NCI-H2171 treated with DMSO at 0.1 percent for 48 hours (cell line): ENCODE measurements around the gene ACTN2.

ENCODE experiments used
- DNase-seq: peaks from one replicate; lab custom pipeline; 2025; lab: John Stamatoyannopoulos, UW

ACTN2 gene

DNA sequence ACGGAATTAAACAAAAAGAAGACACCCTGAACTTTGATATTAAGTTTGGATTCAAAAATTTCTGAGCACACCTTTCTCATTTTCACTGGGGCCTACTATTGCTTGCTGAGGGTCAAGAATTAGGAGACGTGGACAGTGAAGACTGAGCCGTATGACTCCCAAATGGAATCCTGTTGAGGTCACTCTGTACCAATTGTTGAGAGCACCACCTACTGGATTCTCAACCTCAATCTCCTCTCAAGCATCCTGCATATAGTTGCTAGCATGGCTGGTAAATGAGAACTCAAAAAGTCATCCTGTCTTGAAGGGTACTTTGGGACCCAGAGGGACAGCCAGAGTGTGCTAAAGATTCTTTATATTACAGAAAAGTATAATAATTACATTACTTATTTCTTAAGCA, 88.6 kb downstream of the ACTN2 start:
- DNase-seq, result no peak

DNA sequence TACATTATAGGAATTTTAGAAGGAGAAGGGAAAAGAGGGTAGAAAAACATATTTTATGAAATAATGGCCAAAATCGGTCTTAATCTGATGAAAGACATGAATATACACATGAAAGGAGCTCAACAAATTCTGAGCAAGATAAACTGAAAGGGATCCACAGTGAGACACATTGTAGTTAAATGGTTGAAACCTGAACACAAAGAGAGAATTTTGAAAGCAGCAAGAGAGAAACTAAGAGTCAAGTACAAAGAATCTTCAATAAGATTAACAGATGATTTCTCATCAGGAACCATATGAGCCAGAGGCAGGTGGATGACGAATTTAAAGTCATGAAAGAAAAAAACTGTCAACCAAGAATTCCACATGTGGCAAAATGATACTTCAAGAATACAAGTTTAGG, 93.0 kb downstream of the ACTN2 start:
- no peak for DNase-seq

DNA sequence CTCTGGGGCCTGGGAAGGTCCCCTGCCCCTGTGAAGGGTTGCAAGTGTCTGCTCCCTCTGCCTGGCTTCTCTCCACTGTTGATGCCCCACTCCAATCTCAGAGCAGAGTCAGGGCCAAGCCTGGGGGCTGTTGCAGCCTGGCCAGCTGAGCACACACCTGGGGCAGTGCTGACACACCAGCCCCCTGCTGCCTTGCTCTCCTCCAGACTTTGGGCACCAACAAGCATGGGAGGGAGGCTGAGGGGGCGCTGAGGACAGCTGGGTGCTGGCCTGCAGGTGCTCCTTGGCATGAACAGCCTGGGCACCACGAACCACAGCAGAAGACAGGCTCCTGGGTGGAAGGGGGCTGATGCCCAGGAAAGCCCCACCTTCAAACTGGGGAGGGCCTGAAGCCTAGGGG, 99.2 kb downstream of the ACTN2 start:
- no peak for DNase-seq

DNA sequence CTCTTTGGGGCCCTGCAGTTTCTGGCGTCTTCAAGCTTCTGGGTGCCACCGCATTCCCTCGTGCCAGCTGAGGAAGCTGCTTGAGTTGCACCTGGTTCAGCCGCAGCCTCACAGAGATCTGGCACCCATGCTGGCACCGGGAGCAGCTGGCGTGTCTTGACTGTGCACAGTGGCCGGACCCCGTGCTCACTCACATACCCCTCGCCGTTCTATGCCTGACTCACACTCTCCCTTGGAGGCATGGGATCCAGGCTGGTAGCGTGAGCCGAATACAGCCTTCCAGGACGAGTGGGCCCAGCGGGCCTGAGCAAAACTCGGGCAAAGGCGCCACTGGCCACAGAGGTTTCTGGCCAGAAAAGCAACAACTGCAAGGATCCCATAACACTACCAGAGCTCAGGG, 100.2 kb downstream of the ACTN2 start:
- no peak for DNase-seq

DNA sequence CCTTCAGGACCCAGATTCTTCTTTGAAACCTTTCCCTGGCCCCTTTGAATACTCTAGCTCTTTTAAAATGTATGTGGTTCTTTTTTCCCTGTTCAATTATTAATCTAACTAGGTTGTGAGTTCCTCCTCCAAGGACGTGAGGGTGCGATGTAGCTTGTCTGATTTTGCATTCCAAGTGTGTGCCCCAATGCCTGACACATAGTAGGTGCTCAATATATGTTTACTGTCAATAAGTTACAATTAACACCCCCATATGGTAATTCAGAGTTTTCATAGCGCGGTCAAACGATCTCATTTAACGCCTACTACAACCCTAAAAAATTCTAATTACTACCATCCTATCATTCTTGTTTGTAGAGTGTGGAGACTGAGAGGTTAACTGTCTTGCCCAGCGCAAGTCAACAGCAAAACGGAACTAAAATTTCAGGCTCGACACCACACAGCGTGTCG, 108.3 kb downstream of the ACTN2 start:
- no peak for DNase-seq

DNA sequence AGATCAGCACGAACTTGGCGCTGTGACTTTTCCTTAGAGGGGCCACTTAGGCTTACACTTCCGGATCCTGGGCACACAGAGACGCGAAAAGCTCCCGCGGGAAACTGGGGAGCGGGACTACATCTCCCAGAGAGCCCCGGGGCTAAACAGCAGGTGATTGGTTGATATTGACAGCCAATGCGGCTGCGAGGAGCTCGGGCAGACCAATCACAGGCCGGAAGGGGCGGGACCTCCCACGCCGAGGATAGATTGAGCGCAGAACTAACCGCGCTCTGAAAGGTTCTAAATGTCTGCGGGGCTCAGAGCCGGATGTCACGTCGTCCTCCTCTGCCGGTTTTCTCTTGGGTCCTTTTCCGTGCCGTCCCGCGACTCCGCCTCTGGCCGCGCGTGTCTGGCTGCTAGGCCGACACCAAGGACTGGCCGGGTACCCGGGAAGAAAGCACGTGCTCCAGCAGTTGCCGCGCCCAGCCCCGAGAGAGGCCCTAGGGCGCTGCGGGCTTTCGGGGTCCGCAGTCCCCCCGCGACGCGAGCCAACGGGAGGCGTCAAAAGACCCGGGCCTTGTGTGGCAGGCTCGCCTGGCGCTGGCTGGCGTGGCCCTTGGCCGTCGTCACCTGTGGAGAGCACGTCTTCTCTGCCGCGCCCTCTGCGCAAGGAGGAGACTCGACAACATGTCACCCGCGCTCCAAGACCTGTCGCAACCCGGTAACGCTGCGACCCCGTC, 108.9 kb downstream of the ACTN2 start, which contains the start of gene MTR:
Gene MTR (plus strand): TSS at position 258 of the 722 bp plus-strand sequence. CDS start 412 bp downstream, at position 670.
- DNase-seq, result peak; percentile 99

DNA sequence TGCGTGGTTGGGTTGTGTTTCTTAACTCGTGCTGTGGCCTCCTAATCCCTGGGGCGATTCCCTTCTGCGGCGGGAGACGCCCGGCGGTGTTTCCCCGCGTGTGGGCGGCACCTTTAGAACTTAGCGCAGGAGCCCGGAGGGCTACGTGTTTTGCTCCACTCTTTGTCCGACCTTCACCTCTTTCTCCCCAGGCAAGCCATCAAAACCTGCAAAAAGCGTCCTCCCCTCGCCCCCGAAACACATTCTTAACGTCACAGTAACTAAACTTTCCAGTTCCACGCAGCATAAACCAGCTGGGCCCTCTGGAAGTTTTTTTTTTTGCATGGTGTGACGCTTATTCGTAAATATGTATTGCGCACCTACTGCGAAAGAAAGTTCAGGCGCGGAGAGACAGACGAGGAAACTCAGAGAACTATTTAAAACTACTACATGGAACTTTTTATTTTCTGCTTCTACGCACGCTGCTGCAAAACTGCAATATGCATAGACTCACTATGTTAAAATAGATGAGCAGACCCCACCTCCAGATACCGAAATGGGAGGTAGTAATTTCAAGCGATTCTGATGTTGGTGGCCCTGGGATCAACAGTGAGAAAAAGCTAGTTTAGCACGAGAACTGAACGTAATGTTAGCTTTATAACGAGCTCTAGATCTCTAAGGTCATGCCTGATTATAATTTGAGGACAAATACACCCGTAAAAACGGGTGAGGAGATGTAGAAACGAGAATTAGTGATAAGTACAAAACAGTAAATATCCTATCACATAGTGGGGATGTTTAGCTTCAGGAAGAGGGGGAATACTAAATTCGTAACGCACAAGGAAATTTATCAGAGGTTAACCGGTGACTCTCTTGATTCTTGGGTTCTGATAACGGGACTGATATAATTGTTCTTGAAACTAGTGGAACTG, 109.7 kb downstream of the ACTN2 start:
- peak; percentile 58 for DNase-seq

DNA sequence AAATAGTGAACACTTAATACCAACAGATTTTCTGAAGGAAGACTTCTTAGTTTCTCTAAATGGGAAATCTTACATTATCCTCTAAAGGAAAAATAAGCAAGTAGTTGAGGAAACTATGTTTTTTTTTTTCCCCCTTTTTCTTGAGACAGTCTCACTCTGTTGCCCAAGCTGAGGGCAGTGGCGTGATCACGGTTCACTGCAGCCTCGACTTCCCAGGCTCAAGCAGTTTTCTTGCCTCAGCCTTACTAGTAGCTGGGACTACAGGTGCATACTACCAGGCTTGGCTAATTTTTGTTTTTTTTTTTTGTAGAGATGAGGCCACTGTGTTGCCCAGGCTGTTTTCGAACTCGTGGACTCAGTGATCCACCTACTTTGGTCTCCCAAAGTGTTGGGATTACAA, 112.7 kb downstream of the ACTN2 start:
- DNase-seq, result no peak

DNA sequence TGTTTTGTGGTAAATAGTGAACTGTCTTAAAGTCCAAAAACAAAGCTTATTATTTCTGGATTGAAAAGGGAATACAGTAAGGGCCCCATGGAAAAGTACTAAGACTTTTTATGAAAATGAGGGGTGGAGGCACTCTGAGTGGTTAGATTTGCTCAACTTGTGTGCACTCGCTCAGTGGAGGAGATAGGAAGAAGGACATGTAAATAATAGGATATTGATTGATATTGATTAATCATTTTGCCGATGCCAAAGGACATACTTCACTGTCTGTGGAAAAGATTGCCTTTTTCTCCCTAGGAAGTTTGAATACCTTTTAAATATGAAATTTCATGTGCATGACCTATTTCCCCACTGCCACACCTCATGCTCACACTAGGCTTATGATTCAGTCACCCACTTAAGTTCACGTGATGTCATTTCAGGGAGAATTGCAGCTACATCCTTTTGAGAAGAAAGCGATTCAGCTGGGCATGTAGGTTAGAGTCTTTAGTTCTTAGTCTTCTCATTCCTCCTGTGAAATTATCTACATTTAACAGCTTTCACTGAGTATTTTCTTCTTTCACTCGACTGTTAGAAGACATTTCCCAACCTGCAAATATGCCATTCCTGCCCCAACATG, 113.8 kb downstream of the ACTN2 start:
- no peak for DNase-seq

DNA sequence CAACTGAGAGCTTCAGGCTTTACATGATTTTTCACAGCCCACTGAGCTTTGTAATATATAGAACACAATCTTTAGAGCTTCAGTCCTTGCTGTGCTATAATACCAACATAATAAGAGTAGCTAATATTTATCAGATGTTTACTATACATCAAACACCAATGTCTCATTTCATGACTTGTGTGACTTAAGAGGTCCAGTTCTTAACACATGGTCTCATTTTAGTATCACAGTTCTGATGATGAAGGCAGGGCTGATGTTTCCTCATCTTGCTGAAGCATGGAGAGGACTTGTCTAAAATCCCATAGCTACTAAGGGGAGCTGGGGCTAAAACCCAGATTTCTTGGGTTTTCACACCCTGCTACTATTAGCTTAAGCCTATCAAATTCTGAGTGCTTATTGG, 114.3 kb downstream of the ACTN2 start:
- DNase-seq, result no peak

DNA sequence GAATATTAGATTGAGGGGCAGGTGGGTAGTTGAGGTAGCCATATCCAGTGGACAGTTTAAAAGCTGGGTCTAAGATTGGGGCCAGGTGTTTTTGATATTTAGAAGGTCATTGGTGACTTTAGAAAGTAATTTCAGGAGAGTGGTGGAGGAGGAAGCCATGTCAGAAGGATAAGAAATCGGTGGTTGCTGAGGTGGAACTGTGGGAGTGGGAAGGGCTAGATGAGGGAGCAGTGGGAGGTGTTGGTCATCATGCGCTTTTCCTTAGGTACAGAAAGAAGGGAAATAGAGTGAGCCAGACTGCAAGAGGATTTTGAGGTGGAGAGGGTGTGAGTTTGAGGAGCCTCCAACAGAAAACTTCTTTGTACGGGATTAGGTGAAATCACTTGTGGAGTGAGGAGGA, 116.0 kb downstream of the ACTN2 start:
- no peak for DNase-seq

DNA sequence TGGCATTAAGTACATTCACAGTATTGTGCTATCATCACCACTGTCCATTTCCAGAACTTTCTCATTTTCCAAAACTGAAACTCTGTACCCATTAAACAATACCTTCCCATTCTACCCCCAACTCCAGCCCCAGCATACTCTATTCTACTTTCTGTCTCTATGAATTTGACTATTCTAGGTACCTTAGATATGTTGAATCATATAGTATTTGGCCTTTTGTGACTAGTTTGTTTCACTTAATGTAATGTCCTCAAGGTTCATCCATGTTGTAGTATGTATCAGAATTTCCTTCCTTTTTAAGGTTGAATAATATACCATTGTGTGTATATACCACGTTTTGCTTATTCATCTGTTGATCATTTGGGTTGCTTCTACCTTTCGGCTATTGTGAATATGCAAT, 120.3 kb downstream of the ACTN2 start:
- no peak for DNase-seq

DNA sequence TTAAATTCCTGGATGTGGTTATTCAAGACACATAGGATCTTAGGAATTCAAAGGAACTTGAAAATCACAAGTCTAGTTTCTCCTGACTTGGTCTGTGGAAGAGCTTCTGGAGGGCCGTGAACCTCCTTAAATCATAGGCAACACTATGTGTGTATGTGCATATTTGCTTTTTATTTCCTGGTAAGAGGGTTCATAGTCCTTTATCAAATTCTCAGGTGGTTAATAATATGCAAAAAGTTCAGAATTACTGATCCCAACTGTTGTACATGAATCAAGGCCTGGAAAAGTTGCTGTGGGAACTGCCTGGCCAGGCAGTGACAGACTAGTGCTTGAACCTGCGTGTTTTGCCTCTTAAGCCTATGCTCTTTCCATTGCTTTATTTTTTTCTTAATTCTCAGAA, 121.7 kb downstream of the ACTN2 start:
- no peak for DNase-seq

DNA sequence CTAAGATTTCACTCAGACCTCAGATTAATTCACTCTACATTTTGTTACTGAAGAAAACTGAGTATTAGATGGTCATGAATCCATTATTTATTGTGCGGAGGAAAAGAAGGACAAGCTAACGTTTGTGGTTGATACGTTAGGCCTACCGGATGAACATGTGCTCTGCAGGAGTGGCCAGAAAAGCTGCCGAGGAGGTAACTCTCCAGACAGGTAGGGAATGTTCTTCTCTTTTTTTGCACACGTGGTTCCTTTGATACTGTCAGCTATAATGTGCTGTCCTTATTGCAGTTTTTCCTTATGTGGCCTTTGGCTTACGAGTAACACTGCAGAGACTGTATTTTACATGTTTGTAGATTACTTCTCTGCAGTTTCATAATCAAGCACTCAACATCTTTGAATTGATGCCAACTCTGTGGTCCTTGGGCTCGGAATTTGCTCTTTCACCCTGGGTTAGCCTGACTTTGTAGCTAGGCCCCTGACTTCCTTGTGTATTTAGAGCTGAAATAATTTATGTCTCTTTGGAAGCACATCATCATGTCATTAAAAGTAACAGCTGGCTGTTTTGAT, 122.3 kb downstream of the ACTN2 start:
- DNase-seq, result peak; percentile 57

DNA sequence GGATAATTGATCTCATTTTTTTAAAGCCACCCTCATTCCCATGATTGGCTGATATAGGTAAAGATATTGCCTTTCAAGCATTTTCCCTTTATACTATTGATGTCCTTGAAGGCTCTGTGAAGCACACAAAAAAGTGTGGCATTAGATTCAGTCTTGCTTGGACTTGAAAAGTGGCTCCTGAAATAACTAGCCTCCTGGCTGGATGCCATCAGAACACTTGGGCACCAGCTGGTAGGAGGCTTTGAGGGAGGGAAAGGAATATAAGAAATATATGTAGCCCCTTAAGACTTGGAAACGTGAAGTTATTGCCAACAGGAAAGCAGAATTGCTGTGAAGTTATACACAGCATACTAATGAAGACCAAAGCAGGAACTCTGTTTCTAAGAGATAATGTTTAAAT, 122.8 kb downstream of the ACTN2 start:
- DNase-seq, result peak; percentile 87

DNA sequence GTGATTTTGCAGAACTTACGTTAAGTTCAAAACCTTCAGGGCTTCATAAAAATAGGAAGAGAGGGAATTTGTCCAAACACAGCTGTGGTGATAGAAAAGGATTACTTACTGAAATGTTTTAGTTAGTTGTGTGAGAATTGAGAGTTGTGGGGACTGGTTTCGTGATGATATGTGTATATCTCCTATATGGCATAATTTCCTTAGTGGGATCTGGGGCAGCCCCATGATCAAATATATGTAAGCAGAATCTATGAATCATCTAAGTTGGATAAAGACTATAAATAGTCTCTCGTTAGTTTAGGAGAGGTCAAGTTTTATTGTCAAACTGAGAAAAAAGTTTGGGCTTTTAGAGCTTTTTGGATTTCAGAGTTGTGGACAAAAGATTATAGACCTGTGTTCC, 123.7 kb downstream of the ACTN2 start:
- no peak for DNase-seq

DNA sequence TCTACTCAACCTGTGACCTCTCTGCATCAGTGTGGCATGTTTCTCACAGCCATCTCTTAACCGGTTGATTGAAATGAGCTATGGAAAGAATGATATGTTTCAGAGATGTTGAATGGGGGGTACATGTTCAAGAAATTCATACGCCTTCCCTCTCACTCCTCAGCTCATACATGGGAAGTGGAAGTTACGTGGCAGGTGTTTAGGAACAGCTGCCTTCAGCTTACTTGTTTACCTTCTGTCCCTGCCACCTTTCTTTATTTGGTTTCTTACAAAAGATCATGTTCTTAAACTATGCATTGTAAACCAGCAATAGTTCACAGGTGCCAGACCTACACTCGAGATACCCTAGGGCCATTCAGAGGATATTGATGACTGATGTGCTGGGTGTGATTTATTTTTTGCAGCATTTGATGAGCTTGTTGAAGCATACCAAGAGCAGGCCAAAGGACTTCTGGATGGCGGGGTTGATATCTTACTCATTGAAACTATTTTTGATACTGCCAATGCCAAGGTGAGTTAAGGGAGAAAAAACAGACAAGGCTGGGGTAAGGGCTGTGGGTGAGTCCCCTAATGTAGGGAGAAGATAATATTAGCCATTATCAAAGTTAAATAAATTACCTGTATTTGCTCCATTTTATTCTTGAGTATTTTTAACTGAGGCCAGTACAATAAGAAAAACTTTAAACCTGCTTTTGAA, 126.2 kb downstream of the ACTN2 start:
- DNase-seq, result peak; percentile 57
